H1 (cell line): ENCODE measurements around the gene FTCDNL1.

Experiments
- CEBPB ChIP-seq: IDR thresholded peaks from 2 replicates; pipeline ENCODE4 v1.6.1; 2012; ENCODE audit warnings: low read depth, low read length
- GABPA ChIP-seq: IDR thresholded peaks from 2 replicates; pipeline ENCODE4 v1.6.1; 2011; ENCODE audit warnings: mild to moderate bottlenecking, low read length, moderate library complexity, borderline replicate concordance; ENCODE audit not compliant: insufficient read depth
- HDAC2 ChIP-seq, 2 experiments: fragments of 300-600 bp in 1 of 2; sonication (generic) in 1 of 2; IDR thresholded peaks; 2 replicates each; pipeline ENCODE4 v1.6.1; 2011 to 2012; ENCODE audit warnings: low read depth in 2 of 2, low read length in 2 of 2, mild to moderate bottlenecking in 2 of 2, moderate library complexity in 2 of 2, borderline replicate concordance in 1 of 2, inconsistent platforms in 1 of 2
- RFX5 ChIP-seq: IDR thresholded peaks from 2 replicates; pipeline ENCODE4 v1.6.1; 2011; ENCODE audit warnings: low read depth, low read length, improper control_type of control experiment, borderline replicate concordance
- RXRA ChIP-seq: IDR thresholded peaks from 2 replicates; pipeline ENCODE4 v1.6.1; 2011; ENCODE audit warnings: low read depth, mild to moderate bottlenecking, low read length, moderate library complexity; ENCODE audit not compliant: insufficient read depth
- YY1 ChIP-seq: IDR thresholded peaks from 2 replicates; pipeline ENCODE4 v1.6.1; 2011; ENCODE audit warnings: low read depth, mild to moderate bottlenecking, low read length
- TF ChIP-seq, protein P1 (sequence below), 3 experiments: IDR thresholded peaks; 1 replicate in 2 of 3; 2 replicates in 1 of 3; pipeline versions ENCODE4 v1.5.1 to v1.6.1; 2011; ENCODE audit warnings: low read length in 3 of 3, mild to moderate bottlenecking in 3 of 3, inconsistent platforms in 2 of 3, low read depth in 1 of 3, moderate library complexity in 1 of 3; ENCODE audit not compliant: insufficient read depth in 1 of 3; ENCODE audit errors: control extremely low read depth in 1 of 3

DNA sequence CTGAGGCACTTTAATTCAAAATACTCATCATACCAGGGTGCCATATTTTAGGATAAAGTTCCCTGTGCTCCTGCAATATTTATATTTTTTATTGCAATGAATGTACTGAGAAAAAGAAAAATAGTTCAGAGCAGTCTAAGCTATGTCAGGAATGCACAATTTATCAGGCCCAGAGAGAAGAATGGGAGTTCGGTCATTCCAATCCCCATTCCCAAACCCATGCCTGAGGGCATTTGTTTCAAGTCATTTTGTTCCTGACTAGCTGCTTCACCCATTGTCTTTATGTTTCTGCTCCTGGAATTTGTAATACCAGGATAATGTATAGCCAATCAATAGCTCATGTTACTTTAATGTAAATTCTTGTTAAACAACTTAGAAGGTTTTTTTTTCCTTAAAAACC lies 24.4 kb upstream of the FTCDNL1 start:
- no peak for TF ChIP-seq YY1
- TF ChIP-seq, protein P1, sequence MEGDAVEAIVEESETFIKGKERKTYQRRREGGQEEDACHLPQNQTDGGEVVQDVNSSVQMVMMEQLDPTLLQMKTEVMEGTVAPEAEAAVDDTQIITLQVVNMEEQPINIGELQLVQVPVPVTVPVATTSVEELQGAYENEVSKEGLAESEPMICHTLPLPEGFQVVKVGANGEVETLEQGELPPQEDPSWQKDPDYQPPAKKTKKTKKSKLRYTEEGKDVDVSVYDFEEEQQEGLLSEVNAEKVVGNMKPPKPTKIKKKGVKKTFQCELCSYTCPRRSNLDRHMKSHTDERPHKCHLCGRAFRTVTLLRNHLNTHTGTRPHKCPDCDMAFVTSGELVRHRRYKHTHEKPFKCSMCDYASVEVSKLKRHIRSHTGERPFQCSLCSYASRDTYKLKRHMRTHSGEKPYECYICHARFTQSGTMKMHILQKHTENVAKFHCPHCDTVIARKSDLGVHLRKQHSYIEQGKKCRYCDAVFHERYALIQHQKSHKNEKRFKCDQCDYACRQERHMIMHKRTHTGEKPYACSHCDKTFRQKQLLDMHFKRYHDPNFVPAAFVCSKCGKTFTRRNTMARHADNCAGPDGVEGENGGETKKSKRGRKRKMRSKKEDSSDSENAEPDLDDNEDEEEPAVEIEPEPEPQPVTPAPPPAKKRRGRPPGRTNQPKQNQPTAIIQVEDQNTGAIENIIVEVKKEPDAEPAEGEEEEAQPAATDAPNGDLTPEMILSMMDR (IDR thresholded peaks at IDR 0.05; ENCODE audit: control extremely low read depth in 1 of 3, insufficient read depth in 1 of 3, low read depth in 1 of 3, low read length in 3 of 3), result no peak
- TF ChIP-seq RFX5, result no peak
- TF ChIP-seq GABPA, result no peak
- TF ChIP-seq CEBPB, result no peak
- no peak for TF ChIP-seq RXRA
- TF ChIP-seq HDAC2 (IDR thresholded peaks at IDR 0.05; ENCODE audit: borderline replicate concordance in 1 of 2, low read depth in 2 of 2, low read length in 2 of 2), result no peak
